OCI-LY7 (cell line): ENCODE measurements around the gene RAMP1.

Source experiments
- CTCF ChIP-seq: fragments of 200-600 bp; sonication (generic); conservative IDR thresholded peaks from 2 replicates; pipeline ENCODE4 v1.5.1; 2014; ENCODE audit warnings: mild to moderate bottlenecking, antibody characterized with exemption, low read length, moderate library complexity, mixed read lengths
- EZH2phosphoT487 ChIP-seq: fragments of 200-600 bp; sonication (generic); IDR thresholded peaks from 2 replicates; pipeline ENCODE4 v1.6.1; 2018; ENCODE audit warnings: low read depth, borderline replicate concordance, mild to moderate bottlenecking, mixed run types, antibody characterized with exemption, low read length, moderate library complexity, mixed read lengths

GRCh38 chr2:237870126-237870525, 10.7 kb downstream of the RAMP1 start:
- no peak for TF ChIP-seq CTCF
- TF ChIP-seq EZH2phosphoT487 = peak; percentile 68; the same call in 1 of the 2 replicates
